Endothelial cell of umbilical vein (primary cell): ENCODE measurements around the gene ZNF627. TPM values are rescaled to one million over a fixed set of nuclear protein-coding genes. Genes with fewer than 3 reads are reported as not detected.

ENCODE experiments used
- BruUV-seq: library from RNA; stranded (reverse); fragments of 400-500 nt; replicated peaks from 2 replicates; lab custom pipeline; 2021; lab: Mats Ljungman, UMichigan
- CTCF ChIA-PET: fragments of 300-600, 350-600 bp; sonication (Branson Sonifier 250); formaldehyde crosslinking; loops from one replicate; lab custom pipeline; 2021; ENCODE audit warnings: antibody characterized with exemption, inconsistent platforms; lab: Charles Lee
- POLR2A ChIA-PET: fragments of 300-600, 350-600 bp; sonication (Branson Sonifier 250); formaldehyde crosslinking; loops from one replicate; lab custom pipeline; 2021; ENCODE audit warnings: antibody characterized with exemption, inconsistent platforms; lab: Charles Lee
- DNase-seq: peaks from one replicate; pipeline ENCODE4 v3.0.0-alpha.2; 2011; ENCODE audit warnings: low read depth, low spot score
- FAIRE-seq: peaks from 2 replicates; lab custom pipeline; 2011; peaks lifted over from hg19 to GRCh38; lab: Jason Lieb, UNC
- H2AFZ ChIP-seq: 2 replicates; pipeline ENCODE4 v1.6.0; 2012; ENCODE audit warnings: low read depth, low read length, control low read depth, inconsistent platforms
- H3K27ac ChIP-seq: 2 replicates; pipeline ENCODE4 v1.5.1; 2011; ENCODE audit warnings: low read depth, mild to moderate bottlenecking, control low read depth, low read length, moderate library complexity; ENCODE audit not compliant: insufficient read depth
- H3K27me3 ChIP-seq, 2 experiments: 2 replicates each; pipeline versions ENCODE4 v1.6.0 to v1.6.1; 2011; ENCODE audit warnings: low read length in 2 of 2, mixed read lengths in 1 of 2; ENCODE audit not compliant: control insufficient read depth in 2 of 2, insufficient read depth in 2 of 2
- H3K36me3 ChIP-seq, 2 experiments: 2 replicates in 1 of 2; 3 replicates in 1 of 2; pipeline ENCODE4 v1.5.1; 2011; ENCODE audit warnings: low read length in 2 of 2, mild to moderate bottlenecking in 1 of 2, moderate library complexity in 1 of 2; ENCODE audit not compliant: control insufficient read depth in 2 of 2, insufficient read depth in 2 of 2; ENCODE audit errors: extremely low read depth in 1 of 2
- H3K4me1 ChIP-seq: 3 replicates; pipeline ENCODE4 v1.5.1; 2011; ENCODE audit warnings: mild to moderate bottlenecking, low read length; ENCODE audit not compliant: control insufficient read depth, insufficient read depth; ENCODE audit errors: extremely low read depth
- H3K4me2 ChIP-seq: 2 replicates; pipeline ENCODE4 v1.6.1; 2011; ENCODE audit warnings: low read length, control low read depth, mixed read lengths; ENCODE audit not compliant: insufficient read depth
- H3K4me3 ChIP-seq, 3 experiments: fragments of 200-600 bp in 1 of 3; sonication (generic), shearing (Covaris generic) in 1 of 3; replicated peaks in 1 of 3; 2 replicates each; pipeline ENCODE4 v1.5.1; 2011 to 2016; ENCODE audit warnings: control low read depth in 3 of 3, low read length in 3 of 3, mild to moderate bottlenecking in 2 of 3, inconsistent platforms in 1 of 3, low read depth in 1 of 3, moderate library complexity in 1 of 3; ENCODE audit not compliant: insufficient read depth in 1 of 3
- H3K79me2 ChIP-seq: 2 replicates; pipeline ENCODE4 v1.6.0; 2012; ENCODE audit warnings: low read length, inconsistent platforms; ENCODE audit not compliant: control insufficient read depth, insufficient read depth
- H3K9ac ChIP-seq: replicated peaks from 2 replicates; pipeline ENCODE3; 2011; ENCODE audit warnings: low read length, control low read depth; ENCODE audit not compliant: insufficient read depth; ENCODE audit errors: extremely low read depth
- H3K9me1 ChIP-seq: replicated peaks from 3 replicates; pipeline ENCODE4 v1.6.0; 2011; ENCODE audit warnings: mild to moderate bottlenecking, low read length; ENCODE audit not compliant: control insufficient read depth, insufficient read depth; ENCODE audit errors: extremely low read depth
- H3K9me3 ChIP-seq: replicated peaks from 2 replicates; pipeline ENCODE4 v1.5.1; 2012; ENCODE audit warnings: low read length, inconsistent platforms; ENCODE audit not compliant: control insufficient read depth, insufficient read depth
- H4K20me1 ChIP-seq: replicated peaks from 2 replicates; pipeline ENCODE3; 2011; ENCODE audit warnings: mild to moderate bottlenecking, low read length; ENCODE audit not compliant: control insufficient read depth, insufficient read depth; ENCODE audit errors: extremely low read depth
- CTCF ChIP-seq, 2 donors: IDR thresholded peaks; 1 replicate in 1 of 2; 2 replicates in 1 of 2; pipeline ENCODE4 v1.5.1; 2011; ENCODE audit warnings: low read length in 2 of 2, mild to moderate bottlenecking in 2 of 2, moderate library complexity in 2 of 2, control low read depth in 1 of 2, inconsistent platforms in 1 of 2, low read depth in 1 of 2; ENCODE audit not compliant: insufficient read depth in 1 of 2; ENCODE audit errors: extremely low read depth in 1 of 2
- EZH2 ChIP-seq: IDR thresholded peaks from 2 replicates; pipeline ENCODE4 v1.6.1; 2012; ENCODE audit warnings: borderline replicate concordance, low read depth, mild to moderate bottlenecking, moderate library complexity, low read length, inconsistent platforms; ENCODE audit not compliant: severe bottlenecking
- GATA2 ChIP-seq: IDR thresholded peaks from 2 replicates; pipeline ENCODE4 v1.7.0; 2011; ENCODE audit warnings: low read depth, mild to moderate bottlenecking, moderate library complexity, mixed read lengths, low read length; ENCODE audit not compliant: insufficient read length, insufficient read depth
- JUN ChIP-seq: IDR thresholded peaks from 2 replicates; pipeline ENCODE4 v1.6.1; 2011; ENCODE audit warnings: borderline replicate concordance, low read depth; ENCODE audit not compliant: insufficient read length, insufficient read depth
- MAX ChIP-seq: IDR thresholded peaks from 2 replicates; pipeline ENCODE4 v1.6.1; 2011; ENCODE audit not compliant: insufficient read depth, insufficient read length
- MYC ChIP-seq: IDR thresholded peaks from one replicate; pipeline ENCODE4 v1.6.1; 2011; ENCODE audit warnings: mild to moderate bottlenecking, low read depth, low read length
- POLR2A ChIP-seq: IDR thresholded peaks from 2 replicates; pipeline ENCODE4 v1.6.1; 2012; ENCODE audit warnings: low read depth, mild to moderate bottlenecking, control low read depth, low read length
- POLR2AphosphoS5 ChIP-seq: IDR thresholded peaks from 2 replicates; pipeline ENCODE4 v1.6.1; 2012; ENCODE audit warnings: low read depth, mild to moderate bottlenecking, control low read depth, low read length, moderate library complexity; ENCODE audit not compliant: insufficient read depth
- dilution Hi-C: fragments of 300-500 bp; cut with MboI; formaldehyde crosslinking; loops from one replicate; pipeline ENCODE4 v1.15.0; 2019; ENCODE audit warnings: low sequenced_read_pairs; ENCODE audit not compliant: extremely low pct_ligation_motif_present
- intact Hi-C: fragments of 100-400 bp; cut with micrococcal nuclease; formaldehyde crosslinking; loops from one replicate; pipeline ENCODE4 v1.10.0; 2022
- polyA plus RNA-seq, 4 experiments: library from polyadenylated mRNA; depleted of rRNA in 3 of 4; stranded (reverse) in 3 of 4; unstranded in 1 of 4; fragments of >200 nt; gene quantifications; 2 replicates each; pipeline versions ENCODE4 v1.2.1 to v1.2.3, GENCODE V29; 2011 to 2012; ENCODE audit warnings: missing spikeins in 1 of 4
- total RNA-seq: library from RNA; stranded (reverse); gene quantifications from 2 replicates; pipeline ENCODE4 v1.2.3, GENCODE V29; 2021

Gene ZNF627
- total and polyA plus RNA-seq, 2 donors (not counting 3 experiments of a cell fraction or from before 2014, with no cell fraction given), result 5.6 to 9.7 TPM

- Histone ChIP-seq H2AFZ (no peak overlapping the region), H4K20me1 (no peaks in the 10 kb centered on the region), H3K27me3 (no peaks in the 10 kb centered on the region), H3K4me3 (no peak overlapping the region), H3K4me1 (no peaks in the 10 kb centered on the region), H3K9me3 (no peaks in the 10 kb centered on the region), H3K9me1 (no peaks in the 10 kb centered on the region), H3K9ac (no peak overlapping the region), H3K36me3 (no peaks in the 10 kb centered on the region), H3K79me2 (no peaks in the 10 kb centered on the region), H3K4me2 (no peak overlapping the region), H3K27ac (no peak overlapping the region)
- ChIA-PET POLR2A (no interaction called here), CTCF (no interaction called here)
- no peak for TF ChIP-seq EZH2
- TF ChIP-seq MYC, result no peak
- TF ChIP-seq GATA2, result no peak
- no peak for TF ChIP-seq CTCF (IDR thresholded peaks at IDR 0.05; ENCODE audit: extremely low read depth in 1 of 2, insufficient read depth in 1 of 2, low read depth in 1 of 2, low read length in 2 of 2)
- TF ChIP-seq POLR2AphosphoS5, result no peak
- TF ChIP-seq POLR2A, result no peak
- no peak for TF ChIP-seq JUN
- TF ChIP-seq MAX, result no peak
- dilution Hi-C loops (no loop called here), intact Hi-C loops (no loop called here)
- FAIRE-seq (no peak), DNase-seq (no peak)
- BruUV-seq, result no TSS peak
These were observed 65.0 kb downstream of the ZNF627 start for GRCh38 chr19:11662278-11662677.
